HG03571 (cell line): Measurements from ENCODE around the gene LRRC75A.
"Not testable (repeated sequence)": the region's sequence is repeated elsewhere in the genome, so short reads cannot be mapped to it uniquely, and the experiment has no call there.

Experiments used
- ATAC-seq: cut with Tn5 transposase; IDR thresholded peaks from one replicate; pipeline ENCODE4 v1.9.1; 2021; ENCODE audit not compliant: unreplicated experiment

The LRRC75A gene, protein sequence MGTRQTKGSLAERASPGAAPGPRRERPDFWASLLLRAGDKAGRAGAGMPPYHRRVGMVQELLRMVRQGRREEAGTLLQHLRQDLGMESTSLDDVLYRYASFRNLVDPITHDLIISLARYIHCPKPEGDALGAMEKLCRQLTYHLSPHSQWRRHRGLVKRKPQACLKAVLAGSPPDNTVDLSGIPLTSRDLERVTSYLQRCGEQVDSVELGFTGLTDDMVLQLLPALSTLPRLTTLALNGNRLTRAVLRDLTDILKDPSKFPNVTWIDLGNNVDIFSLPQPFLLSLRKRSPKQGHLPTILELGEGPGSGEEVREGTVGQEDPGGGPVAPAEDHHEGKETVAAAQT

DNA sequence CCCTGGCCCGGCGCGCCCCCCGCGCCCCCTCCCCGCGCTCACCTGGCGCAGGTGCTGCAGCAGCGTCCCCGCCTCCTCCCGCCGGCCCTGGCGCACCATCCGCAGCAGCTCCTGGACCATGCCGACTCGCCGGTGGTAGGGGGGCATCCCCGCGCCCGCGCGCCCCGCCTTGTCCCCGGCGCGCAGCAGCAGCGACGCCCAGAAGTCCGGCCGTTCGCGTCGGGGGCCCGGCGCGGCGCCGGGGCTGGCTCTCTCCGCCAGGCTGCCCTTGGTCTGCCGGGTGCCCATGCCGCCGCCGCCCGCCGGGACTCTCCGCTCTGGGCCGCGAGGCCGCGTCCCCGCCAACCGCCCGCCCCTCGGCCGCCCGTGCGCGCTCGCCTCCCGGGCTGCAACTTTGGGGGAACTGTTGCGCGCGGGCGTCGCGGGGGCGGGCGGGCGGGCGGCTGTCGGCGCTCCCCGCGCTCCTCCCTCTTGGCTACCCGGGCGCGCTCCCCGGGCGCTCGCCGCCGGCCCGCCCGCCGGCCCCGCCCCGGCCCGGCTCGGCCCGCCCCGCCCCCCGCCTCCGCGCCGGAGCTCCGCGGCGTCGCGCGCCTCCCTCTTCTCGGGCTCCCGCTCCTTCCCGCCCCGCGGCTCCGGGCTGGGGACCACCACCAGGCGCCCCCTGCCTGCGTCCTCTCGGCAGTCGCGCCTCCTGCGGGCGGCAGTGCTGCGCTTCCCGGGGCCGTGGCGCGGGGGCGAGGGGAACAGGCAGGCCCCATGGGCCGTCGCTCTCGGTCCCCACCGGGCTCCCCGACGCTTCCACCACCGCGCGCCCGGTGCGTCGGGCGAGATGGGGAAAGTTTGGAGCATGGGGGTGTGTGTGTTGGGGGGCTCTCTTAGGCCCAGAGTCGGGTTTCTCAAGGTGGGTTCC, at the start of gene LRRC75A:
LRRC75A (minus strand) TSS at position 491 of the 910 bp plus-strand sequence; CDS start at position 288, 203 bp downstream.
- ATAC-seq = no peak

DNA sequence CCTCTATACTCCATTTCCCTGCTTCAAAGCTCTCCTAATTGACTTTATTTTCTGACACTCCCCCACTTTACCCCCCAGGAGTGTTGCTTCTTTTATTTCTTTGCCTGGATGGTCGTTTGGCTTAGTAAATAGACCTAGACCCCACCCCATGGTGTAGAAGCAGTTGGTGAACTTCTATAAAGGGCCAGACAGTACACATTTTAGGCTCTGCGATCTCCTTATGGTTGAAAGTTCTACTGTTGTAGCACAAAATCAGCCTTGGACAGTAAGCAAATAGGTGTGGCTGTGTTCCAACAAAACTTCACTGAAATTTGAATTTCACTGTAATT, 45.1 kb upstream of the LRRC75A start:
- no peak for ATAC-seq

DNA sequence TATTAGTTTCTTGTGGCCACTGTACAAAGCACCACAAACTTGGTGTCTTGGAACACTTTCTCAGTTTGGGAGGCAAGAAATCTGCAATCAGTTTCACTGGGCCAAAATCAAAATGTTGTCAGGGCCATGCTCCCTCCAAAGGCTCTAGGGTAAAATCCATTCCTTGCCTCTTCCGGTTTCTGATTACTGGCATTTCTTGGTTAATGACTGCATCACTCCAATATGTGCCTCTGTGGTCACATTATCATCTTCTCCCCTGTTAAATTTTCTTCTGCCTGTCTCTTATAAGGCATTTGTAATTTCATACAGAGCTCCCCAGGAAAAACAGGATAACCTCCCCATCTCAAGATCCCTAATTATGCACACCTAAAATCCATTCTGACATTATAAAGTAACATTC, 42.2 kb upstream of the LRRC75A start:
- ATAC-seq = no peak

DNA sequence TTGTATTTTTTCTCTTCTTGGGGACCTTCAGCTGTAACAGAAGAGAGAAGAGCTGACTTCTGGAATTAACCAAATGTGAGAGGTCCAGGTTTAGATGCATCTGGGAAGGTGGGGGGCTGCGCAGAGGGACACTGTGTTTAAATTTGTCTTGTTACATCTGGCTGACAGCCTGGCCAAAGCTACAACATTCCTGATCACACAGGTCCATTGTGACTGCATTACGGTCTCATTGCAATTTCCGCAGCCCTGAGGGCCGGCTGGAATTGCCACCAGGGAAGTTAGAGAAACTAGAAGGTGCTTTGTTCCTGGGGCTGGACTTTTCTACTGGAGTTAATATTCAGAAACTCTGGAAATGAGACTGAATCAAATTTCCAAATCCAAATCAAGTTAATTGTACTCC, 37.9 kb upstream of the LRRC75A start:
- no peak for ATAC-seq

DNA sequence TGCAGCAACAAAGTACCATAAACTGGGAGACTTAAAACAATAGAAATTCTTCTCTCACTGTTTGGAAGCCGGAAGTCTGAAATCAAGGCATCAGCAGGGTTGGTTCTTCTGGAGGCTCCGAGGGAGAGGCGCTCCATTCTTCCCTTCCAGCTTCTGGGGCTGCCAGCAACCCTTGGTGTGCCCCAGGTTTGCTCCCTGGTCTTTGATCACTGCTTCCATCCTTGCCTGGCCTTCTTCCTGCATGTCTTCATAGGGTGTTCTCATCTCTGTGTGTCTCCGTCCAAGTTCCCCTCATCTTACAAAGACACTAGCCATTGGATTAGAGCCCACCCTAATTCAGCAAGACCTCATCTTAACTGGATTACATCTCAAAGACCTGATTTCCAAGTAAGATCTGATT, 35.3 kb upstream of the LRRC75A start:
- no peak for ATAC-seq

DNA sequence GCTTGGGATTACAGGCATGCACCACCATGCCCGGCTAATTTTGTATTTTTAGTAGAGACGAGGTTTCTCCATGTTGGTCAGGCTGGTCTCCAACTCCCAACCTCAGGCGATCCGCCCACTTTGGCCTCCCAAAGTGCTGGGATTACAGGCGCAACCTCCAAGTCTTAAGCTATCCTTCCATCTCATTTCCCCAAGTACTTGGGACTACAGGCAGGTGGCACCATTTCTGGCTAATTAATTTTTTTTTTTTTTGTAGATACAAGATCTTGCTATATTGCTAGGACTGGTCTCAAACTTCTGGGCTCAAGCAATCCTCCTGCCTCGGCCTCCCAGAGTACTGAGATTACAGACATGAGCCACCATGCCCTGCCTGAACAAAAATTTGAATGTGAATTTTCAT, 33.6 kb upstream of the LRRC75A start:
- not testable (repeated sequence) for ATAC-seq

DNA sequence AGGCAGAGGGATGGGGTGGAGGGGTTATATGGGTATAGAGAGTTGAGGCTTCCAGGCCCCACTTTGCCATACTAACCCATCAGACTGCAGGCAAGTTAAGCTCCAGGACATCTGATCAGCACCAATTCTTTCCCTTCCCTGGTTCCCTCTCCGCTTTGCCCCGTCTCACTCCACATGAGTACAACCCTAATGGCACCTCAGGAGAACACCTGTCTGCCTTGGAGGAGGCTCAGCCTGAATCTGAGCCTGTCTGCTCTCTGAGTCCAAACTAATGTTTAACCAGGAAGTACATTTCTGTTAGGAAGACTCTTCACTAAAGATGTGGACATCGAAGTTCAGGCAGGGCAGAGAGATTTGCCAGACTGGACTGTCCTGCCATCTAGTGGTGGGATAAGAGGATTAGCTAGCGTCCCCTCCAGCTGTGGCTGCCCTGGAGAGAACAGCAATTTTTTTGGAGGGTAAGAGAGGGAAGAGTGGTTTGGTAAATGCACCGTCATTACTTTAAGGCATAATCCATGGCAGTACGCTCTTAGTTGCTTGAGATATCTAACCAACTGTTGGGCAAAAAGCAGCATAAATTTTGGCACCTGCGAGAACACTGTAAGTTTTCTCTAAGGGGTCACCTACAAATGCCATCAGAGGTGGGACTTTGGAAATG, 29.2 kb upstream of the LRRC75A start:
- ATAC-seq = no peak

DNA sequence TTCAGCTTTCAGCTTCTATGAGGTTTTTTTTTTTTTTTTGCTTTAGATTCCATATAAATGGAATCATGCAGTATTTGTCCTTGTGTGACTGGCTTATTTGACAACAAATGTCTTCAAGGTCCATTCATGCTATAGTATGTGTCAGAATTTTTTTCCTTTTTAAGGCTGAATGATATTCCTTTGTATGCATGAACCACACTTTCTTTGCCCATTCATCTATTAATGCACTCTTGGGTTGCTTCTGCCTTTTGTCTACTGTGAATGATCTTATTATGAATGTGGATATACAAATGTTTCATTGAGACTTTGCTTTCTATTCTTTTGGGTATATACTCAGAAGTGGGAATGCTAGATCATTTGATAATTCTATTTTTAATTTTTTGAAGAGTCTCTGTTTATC, 27.0 kb upstream of the LRRC75A start:
- no peak for ATAC-seq

DNA sequence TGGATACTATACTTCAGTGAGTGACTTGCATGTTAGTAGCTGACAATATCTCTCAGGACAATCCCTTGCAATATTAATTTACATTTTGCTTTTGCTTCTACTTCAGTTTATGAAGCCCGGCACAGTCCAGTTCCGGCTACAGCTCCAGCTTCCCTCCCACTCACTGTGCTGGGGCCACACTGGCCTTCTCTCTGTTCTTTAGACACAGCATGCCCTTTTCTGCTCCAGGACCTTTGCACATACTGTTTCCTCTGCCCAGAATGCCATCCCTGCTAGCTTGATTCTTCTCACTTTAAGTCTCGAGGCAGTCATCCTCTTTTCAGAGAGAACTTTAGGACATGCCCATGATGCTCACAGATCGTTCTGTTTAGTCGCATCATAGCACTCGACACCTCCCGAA, 25.5 kb upstream of the LRRC75A start:
- ATAC-seq = no peak

DNA sequence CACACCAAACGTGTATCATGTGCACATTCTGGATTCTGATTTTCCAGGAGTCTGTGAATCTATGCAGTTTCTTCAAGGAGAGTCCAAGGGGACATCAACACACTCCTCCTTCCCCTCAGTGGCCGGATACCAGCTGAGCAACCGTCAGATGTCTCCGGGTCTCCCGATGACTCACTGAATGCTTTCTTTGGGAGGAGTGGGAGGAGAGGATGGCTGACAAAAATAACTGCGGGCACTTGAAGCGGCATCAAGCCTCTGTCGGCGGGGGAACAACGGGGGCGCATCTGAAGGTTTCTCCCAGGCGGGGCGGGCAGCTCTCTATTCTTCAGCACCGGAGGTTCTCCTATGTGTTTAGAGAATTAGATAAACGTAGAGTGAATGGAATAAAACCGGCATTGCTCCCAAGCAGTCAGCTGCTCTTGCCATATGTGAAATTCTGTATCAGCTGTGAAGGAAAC, 24.6 kb upstream of the LRRC75A start:
- no peak for ATAC-seq

DNA sequence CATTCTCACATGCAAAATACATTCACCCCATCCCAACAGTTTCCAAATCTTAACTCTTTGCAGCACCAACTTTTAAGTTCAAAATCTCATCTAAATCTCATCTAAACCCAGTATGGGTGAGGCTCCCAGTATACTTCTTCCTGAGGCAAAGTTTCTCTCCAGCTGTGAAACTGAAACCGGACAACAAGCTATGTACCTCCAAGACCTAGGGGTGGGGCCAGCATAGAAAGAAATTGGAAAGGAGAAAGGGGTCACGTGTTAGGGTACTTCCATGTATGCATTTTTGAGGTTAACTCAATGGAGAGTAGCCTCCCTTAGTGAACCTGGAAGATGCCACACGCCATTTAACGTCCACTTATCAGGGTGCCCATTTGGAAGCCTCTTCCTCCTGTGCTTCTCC, 23.9 kb upstream of the LRRC75A start:
- no peak for ATAC-seq

DNA sequence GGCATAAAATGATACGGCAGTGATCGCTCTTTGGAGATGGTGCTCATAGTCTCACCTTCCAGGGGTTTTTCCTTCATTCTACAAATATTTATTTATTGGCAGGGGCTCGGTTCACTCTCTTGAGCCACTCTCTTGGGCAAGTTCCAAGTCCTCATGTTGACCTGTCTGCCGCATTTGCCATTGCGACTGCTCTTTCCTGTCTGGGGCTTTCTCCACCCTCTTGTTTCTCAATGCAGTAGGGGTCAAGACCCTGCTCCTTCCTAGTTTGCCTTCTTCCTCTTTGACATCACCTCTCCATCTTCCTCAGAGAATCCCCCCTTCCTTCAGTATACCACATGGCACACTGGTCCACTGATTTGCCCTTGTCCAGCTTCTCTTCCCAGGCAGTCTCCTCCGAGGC, 21.9 kb upstream of the LRRC75A start:
- ATAC-seq = no peak

DNA sequence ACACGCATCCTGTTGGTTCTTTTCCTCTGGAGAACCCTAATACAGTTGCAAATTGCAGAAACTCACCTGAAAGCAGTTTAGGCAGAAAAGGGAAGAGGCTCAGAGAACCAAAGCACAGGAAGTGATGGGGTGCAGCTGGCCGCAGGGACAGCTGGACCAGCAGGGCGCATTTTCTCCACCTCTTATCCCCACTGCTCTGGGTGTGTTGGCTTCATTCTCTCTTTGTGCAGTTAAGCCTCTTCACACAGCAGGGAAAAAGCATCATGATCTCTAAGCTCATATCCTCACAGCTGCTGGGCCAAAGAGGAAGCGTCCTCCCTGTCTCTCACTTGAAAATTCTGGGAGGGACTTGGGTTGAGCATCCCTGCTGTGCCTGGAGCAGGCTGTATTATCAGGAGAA, 20.0 kb upstream of the LRRC75A start:
- no peak for ATAC-seq

DNA sequence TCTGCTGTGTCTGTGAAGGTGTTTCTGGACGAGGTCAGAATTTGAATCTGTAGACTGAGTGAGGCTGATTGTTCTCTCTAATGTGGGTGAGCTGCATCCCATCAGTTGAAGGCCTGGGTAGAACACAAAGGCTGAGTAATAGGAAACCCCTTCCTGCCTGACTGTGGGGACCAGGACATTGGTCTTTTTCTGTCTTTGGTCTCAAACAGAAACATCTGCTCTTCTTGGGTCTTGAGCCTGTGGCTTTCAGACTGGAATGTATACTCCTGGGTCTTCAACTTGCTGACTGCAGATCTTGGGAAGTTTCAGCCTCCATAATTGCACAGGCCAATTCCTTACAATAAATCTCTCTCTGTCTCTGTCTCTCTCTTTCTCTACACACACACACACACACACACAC, 19.6 kb upstream of the LRRC75A start:
- no peak for ATAC-seq

DNA sequence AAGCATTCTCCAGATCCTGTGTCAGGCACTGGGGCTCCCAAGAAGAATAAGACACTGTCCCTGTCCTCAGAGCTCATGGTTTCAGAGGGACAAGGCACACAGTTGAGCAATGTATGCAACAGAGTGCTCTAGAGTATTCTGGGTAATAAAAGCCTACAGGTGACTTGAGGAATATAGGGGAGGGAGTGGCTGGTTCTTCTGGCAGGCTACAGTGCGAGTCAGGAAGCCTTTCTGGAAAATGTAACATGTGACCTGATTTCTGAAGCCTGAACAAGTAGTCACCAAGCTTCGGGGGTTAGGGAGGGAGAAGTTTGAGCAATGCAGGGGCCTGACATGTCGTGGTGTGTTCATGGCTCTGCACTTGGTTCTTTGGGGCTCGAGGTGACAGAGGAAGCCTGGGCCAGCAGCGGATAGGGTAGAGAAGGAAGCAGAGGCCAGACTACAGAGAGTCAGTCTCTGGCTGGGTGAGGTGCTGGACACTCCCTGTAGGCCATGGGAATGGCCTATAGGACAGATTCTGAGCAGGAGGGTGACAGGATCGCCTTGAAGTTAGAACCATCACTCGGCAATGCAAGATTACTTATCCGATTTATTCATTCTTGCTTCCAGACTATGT, 16.0 kb upstream of the LRRC75A start:
- ATAC-seq = no peak

DNA sequence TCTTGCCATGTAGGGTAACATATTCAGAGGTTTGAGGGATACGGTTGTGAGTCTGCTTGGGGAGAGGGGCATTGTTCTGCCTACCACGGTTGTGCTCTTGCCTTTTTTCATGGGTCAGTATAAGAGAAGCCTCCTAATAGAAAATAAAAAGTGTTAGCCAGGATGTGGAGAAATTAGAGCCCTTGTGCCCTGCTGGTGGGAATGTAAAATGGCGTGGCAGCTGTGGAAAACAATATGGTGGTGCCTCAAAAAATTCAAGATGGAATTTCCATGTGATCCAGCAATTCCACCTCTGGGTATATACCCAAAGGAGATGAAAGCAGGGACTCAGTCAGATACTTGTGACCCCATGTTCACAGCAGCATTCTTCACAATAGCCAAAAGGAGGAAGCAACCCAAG, 14.2 kb upstream of the LRRC75A start:
- ATAC-seq = no peak

DNA sequence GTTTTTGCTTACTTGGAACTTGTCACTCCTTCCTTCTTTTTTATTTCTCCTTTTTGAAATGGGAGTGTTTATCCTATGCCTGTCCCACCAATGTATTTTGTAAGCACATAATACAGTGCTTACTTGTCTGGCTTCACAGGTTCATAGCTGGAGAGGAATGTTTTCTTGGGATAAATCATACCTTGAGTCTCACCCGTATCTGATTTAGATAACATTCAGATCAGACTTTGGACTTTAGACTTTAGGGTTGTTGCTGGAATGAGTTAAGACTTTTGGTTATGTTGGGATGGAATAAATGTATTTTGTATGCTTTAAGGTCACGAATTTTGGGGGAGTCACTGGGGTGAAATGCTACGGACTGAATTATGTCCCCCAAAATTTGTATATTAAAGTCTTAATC, 13.0 kb upstream of the LRRC75A start:
- no peak for ATAC-seq

DNA sequence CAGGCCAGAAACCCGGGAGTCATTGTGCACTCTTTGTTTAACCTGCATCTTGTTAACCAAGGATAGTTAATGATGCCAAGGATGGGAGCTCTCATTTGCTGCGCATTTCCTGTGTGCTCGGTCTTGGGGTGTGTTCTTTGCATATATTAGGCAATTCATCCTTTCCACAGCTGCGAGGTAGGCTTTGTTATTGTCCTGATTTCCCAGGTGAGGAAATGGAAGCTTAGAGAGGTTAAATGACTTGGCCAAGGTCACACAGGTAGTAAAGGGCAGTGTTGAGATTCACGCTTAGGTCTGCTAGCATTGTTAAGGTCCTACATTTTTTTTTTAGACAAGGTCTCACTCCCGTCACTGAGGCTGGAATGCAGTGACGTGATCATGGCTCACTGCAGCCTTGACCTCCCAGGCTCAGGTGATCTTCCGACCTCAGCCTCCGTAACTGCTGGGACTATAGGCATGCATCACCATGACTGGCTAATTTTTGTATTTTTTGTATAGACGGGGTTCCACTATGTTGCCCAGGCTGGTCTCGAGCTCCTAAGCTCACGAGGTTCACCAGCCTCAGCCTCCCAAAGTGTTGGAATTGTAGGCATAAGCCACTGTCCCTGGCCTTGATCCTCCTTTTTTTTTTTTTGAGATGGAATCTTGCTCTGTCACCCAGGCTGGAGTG, 5.0 kb upstream of the LRRC75A start:
- ATAC-seq = no peak

DNA sequence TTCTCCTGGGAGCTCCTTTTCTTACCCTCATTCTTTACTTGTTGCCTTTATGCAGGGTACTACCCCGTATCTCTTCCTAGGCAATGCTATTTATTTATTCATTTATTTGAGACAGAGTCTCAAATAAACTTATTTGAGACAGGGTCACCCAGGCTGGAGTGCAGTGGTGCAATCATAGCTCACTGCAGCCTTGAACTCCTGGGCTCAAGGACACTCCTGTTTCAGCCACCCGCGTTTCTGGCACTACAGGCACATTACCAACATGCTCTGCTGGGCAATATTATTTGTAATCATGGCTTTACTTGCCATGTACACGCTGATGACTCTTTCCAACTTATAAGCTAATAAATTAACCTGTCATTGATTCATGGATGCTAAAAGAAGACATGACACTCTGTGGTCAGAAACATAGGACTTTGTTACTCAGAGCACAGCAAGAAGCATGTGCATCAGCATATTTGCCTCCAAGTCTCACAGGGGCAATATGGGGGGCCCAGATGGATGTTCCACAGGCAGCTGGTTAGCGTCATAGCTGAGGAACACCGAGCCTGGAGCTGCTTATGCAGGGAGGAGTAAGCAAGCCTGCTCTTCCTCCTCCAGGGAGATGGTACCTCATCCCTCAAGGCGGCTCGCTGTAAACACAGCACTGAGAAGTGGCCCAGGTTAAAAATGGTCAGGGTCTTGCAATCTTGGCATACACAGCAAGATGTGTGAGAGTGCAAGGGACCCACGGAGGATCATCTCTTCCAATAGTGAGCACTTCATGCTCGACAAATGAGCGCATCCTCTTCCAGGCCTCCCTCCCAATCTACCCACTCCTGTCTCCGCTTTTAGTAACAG, 4.2 kb upstream of the LRRC75A start:
- ATAC-seq = no peak

DNA sequence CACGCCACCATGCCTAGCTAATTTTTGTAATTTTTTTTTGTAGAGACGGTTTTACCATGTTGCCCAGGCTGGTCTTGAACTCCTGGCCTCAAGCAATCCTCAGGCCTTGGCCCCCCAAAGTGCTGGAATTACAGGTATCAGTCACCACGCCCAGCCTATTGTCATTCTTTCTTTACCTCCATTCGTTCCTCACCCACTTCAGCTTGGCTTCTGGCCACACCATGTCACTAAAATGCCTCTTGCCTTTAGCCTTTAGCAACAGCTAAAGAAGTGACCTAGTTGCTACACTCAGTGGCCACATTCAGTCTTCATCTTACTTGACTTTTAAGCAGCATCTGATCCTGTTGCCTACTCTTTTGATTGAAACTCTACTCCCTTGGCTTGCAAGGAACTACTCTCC, 3.6 kb upstream of the LRRC75A start:
- ATAC-seq = no peak
